A204.1 (cell line): ENCODE data around the gene PRADC1.
"Not testable (repeated sequence)": the region's sequence is repeated elsewhere in the genome, so short reads cannot be mapped to it uniquely, and the experiment has no call there.

Experiments used
- FAIRE-seq: peaks from 2 replicates; lab custom pipeline; 2012; peaks lifted over from hg19 to GRCh38; lab: Jason Lieb, UNC

The PRADC1 gene

GRCh38 chr2:73202156-73203054 is 30.6 kb downstream of the PRADC1 start, which contains the start of gene NOTO:
TSS of gene NOTO (plus strand) at chr2:73202574. CDS start at chr2:73202667, 93 bp downstream.
- no peak for FAIRE-seq

GRCh38 chr2:73200281-73200680 is 32.8 kb downstream of the PRADC1 start:
- FAIRE-seq: not testable (repeated sequence)

- no peak for FAIRE-seq
Observed at GRCh38 chr2:73197579-73197978, 35.5 kb downstream of the PRADC1 start.

- no peak for FAIRE-seq
Observed at GRCh38 chr2:73187549-73187948, 45.5 kb downstream of the PRADC1 start.

GRCh38 chr2:73185965-73186364 is 47.1 kb downstream of the PRADC1 start:
- no peak for FAIRE-seq
